ENCODE measurements around the gene ITSN2. TPM values are rescaled to one million over a fixed set of nuclear protein-coding genes. Genes with fewer than 3 reads are reported as not detected.
"Not testable (repeated sequence)": the region's sequence is repeated elsewhere in the genome, so short reads cannot be mapped to it uniquely, and the experiment has no call there.

The ITSN2 gene
- total RNA-seq = 10 to 100 TPM; 69.7 to 71.2 TPM

DNA sequence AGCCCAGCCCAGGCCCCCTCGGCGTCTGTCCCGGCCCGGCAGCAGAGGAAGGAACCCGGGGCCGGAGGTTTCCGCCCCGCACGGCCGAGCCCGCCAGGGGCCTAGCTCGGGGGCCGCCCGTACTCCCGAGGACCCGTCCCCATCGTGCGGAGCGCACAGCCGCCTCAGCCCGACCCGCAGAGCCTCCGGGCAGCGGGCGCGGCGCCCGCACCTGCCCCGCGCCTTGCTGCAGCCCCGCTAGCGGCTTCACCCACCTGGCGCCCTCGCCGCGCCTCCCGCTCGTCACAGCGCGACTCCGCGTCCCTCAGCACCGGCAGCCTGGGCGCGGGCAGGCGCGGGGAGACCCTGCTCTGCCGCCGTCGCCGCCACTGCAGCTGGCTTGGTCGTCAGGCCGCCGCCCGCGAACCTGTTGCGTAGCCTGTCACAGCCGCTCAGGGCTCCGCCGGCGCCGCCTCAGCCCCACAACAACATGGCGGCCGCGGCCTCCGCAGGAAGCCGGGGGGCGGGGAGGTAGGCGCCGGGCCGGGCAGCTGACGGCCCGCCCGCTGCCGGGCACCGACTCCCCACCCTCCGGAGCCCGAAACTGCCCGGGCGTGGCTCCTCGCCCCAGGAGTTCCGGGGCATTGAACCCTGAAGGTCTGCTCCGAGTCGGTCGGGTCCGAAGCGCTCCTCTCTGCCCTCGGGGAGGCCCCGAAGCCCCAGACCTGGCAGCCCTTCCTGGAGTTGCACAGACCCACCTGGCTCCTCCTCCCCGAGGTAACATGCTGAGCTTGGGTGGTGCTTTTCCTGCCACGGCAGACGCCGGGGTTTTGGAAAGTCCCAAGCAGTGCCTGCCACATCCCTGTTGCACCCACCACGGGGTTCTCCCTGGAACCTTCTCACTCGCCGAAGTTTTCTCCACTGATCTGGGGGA, at the start of gene ITSN2:
ITSN2 (minus strand) TSS at position 487 of the 913 bp plus-strand sequence. CDS start 32,454 bp downstream, outside the sequence.
- DNase-seq (peak; percentile 85), ATAC-seq (peak; percentile 95)
- Mint-ChIP-seq H3K27ac (peak within 1 kb of the TSS; percentile 95), H3K4me1 (ENCODE audit: low read depth) (peaks cover 31% of the 10 kb centered on the region), H3K9me3 (ENCODE audit: insufficient read depth) (no peaks in the 10 kb centered on the region), H3K4me3 (peak within 1 kb of the TSS; percentile 84), H3K27me3 (ENCODE audit: low read depth) (peaks cover 5% of the 10 kb centered on the region), H3K36me3 (ENCODE audit: low read depth) (peaks cover 12% of the 10 kb centered on the region)
- POLR2A ChIA-PET = interaction anchor here (0.6 to 2.3 kb wide), 10 partner anchors 9 to 435 kb away, joined by 3 to 14 read pairs (median 4); partner anchors contain the start of genes ATAD2B, CENPO and PTRHD1
- CTCF ChIA-PET = interaction anchor here (1.2 to 1.7 kb wide), 3 partner anchors 8 to 50 kb away, joined by 3 to 5 read pairs (median 3); no protein-coding TSS in a partner anchor

DNA sequence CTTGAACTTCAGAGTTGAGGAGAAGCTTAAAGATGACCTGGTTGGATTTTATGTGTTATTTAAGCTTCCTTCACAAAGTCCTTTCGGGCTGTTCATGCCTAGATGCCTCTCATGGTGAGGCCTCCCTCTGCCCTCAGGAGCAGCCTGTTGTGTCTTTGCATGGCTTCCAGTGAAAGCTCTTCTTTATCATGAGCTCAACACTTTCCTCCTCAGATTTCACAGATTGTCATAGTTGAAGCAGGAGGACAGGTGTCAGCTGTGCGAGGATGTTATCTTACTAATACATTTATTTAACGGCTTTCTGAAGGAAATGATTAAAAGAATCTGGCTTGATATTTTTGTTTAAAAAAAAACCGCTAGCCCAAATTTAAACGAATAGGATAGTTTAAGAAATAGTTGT, 48.8 kb upstream of the ITSN2 start:
- H3K4me3 Mint-ChIP-seq = no peak overlapping the region
- POLR2A ChIA-PET = no interaction called here

DNA sequence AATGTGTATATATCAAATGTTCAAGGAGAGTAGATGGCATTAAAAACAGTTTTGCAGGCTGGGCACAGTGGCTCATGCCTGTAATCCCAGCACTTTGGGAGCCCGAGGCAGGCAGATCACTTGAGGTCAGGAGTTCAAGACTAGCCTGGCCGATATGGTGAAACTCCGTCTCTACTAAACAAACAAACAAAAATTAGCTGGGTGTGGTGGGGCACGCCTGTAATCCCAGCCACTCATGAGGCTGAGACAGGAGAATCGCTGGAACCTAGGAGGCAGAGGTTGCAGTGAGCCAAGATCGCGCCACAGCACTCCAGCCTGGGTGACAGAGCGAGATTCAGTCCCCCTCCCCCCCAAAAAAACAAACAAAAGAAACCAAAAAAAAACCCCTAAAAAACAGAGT, 48.4 kb upstream of the ITSN2 start:
- H3K27ac Mint-ChIP-seq; DNase-seq; H3K36me3 Mint-ChIP-seq (ENCODE audit: low read depth); H3K27me3 Mint-ChIP-seq (ENCODE audit: low read depth); H3K4me1 Mint-ChIP-seq (ENCODE audit: low read depth); H3K4me3 Mint-ChIP-seq; H3K9me3 Mint-ChIP-seq (ENCODE audit: insufficient read depth); POLR2A ChIA-PET; ATAC-seq: not testable (repeated sequence)
- CTCF ChIA-PET = interaction anchor here (0.7 to 4.2 kb wide), 13 partner anchors 9 to 1065 kb away, joined by 3 to 96 read pairs (median 5); no protein-coding TSS in a partner anchor

More for the DNA sequence above, 48.8 kb upstream of the ITSN2 start:
- no peaks in the 10 kb centered on the region for H3K36me3 Mint-ChIP-seq (ENCODE audit: low read depth)
- no peaks in the 10 kb centered on the region for H3K4me1 Mint-ChIP-seq (ENCODE audit: low read depth)
- no peaks in the 10 kb centered on the region for H3K9me3 Mint-ChIP-seq (ENCODE audit: insufficient read depth)
- CTCF ChIA-PET = interaction anchor here (0.6 to 4.2 kb wide), 21 partner anchors 10 to 1064 kb away, joined by 3 to 96 read pairs (median 5); partner anchors contain the start of genes CENPO and PTRHD1
- DNase-seq (no peak), ATAC-seq (no peak)
- peaks cover 3% of the 10 kb centered on the region for H3K27me3 Mint-ChIP-seq (ENCODE audit: low read depth)
- no peak overlapping the region for H3K27ac Mint-ChIP-seq

DNA sequence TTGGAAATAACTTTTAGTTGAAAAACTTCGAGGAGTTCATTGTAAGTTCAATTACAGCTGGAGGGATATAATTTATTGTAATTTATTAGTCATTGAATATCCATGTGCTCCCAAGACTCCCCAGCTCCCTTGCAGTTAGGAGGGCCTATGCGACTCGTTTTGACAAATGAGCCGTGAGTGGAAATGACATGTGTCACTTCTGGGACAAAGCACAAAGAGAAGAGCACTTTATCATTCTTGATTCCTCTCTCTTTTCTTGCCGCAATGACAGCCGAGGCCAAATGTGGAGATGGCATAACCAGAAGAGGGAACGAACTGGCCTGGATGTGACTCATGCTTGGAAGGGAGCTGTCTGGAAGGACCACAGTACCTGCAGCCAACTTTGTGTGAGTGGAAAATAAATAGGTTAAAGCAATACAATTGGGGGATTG, 44.2 kb upstream of the ITSN2 start:
- ChIA-PET POLR2A (interaction anchor here (1.5 kb wide), 1 partner anchor 44 kb away, joined by 4 read pairs; no protein-coding TSS in a partner anchor), CTCF (interaction anchor here (1.0 to 1.1 kb wide), 2 partner anchors 18 to 424 kb away, joined by 3 to 4 read pairs; no protein-coding TSS in a partner anchor)
- Mint-ChIP-seq H3K4me3 (no peak overlapping the region), H3K36me3 (ENCODE audit: low read depth) (no peaks in the 10 kb centered on the region), H3K27ac (no peak overlapping the region), H3K27me3 (ENCODE audit: low read depth) (peaks cover 3% of the 10 kb centered on the region), H3K4me1 (ENCODE audit: low read depth) (peaks cover 6% of the 10 kb centered on the region), H3K9me3 (ENCODE audit: insufficient read depth) (no peaks in the 10 kb centered on the region)
- DNase-seq (no peak), ATAC-seq (no peak)

DNA sequence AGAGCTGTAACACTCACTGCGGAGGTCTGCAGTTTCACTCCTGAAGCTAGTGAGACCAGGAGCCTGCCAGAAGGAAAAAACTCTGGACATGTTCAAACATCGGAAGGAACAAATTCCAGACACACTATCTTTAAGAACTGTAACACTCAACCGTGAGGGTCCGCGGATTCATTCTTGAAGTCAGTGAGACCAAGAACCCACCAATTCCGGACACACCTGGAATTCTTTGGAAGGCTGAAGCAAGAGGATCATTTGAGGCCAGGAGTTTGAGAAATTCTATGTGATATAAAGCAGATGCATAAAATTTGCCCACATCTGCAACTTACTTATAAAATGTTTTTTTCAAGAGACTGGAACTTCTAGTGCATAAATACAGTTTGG, 43.5 kb upstream of the ITSN2 start:
- Mint-ChIP-seq H3K27ac (no peak overlapping the region), H3K4me1 (ENCODE audit: low read depth) (peaks cover 6% of the 10 kb centered on the region), H3K9me3 (ENCODE audit: insufficient read depth) (no peaks in the 10 kb centered on the region), H3K27me3 (ENCODE audit: low read depth) (peaks cover 3% of the 10 kb centered on the region), H3K36me3 (ENCODE audit: low read depth) (no peaks in the 10 kb centered on the region), H3K4me3 (no peak overlapping the region)
- no peak for DNase-seq
- ATAC-seq = no peak
- ChIA-PET CTCF (interaction anchor here (1.0 kb wide), 2 partner anchors 18 to 424 kb away, joined by 3 read pairs; no protein-coding TSS in a partner anchor), POLR2A (interaction anchor here (1.5 kb wide), 1 partner anchor 43 kb away, joined by 4 read pairs; no protein-coding TSS in a partner anchor)

DNA sequence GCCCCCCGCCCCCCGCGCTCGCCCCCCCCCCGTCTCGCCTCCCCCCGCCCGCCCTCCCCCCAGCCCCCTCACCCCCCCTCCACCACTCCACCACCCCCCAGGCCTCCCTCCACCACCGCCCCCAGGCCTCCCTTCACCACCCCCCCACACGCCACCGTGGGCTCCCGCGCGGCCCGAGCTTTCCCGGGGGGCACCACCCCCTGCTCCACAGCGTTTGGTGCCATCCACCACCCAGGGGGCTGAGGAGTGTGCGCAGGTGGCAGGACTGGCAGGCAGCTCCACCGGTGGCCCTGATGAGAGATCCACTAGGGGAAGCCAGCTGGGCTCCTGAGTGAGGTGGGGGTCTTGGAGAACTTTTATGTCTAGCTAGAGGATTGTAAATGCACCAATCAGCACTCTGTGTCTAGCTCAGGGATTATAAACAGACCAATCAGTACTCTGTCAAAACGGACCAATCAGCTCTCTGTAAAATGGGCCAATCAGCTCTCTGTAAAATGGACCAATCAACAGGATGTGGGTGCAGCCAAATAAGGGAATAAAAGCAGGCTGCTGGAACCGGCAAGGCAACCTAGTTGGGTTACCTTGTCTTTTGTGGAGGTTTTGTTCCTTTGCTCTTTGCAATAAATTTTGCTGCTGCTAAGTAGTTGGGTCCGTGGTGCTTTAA, 43.0 kb upstream of the ITSN2 start:
- peaks cover 3% of the 10 kb centered on the region for H3K27me3 Mint-ChIP-seq (ENCODE audit: low read depth)
- H3K9me3 Mint-ChIP-seq (ENCODE audit: insufficient read depth) = no peaks in the 10 kb centered on the region
- POLR2A ChIA-PET = interaction anchor here (0.6 kb wide), 1 partner anchor 202 kb away, joined by 3 read pairs; no protein-coding TSS in a partner anchor
- no peak overlapping the region for H3K4me3 Mint-ChIP-seq
- H3K27ac Mint-ChIP-seq = no peak overlapping the region
- DNase-seq (no peak), ATAC-seq (no peak)
- CTCF ChIA-PET = interaction anchor here (1.0 kb wide), 1 partner anchor 424 kb away, joined by 3 read pairs; no protein-coding TSS in a partner anchor
- peaks cover 6% of the 10 kb centered on the region for H3K4me1 Mint-ChIP-seq (ENCODE audit: low read depth)
- no peaks in the 10 kb centered on the region for H3K36me3 Mint-ChIP-seq (ENCODE audit: low read depth)

DNA sequence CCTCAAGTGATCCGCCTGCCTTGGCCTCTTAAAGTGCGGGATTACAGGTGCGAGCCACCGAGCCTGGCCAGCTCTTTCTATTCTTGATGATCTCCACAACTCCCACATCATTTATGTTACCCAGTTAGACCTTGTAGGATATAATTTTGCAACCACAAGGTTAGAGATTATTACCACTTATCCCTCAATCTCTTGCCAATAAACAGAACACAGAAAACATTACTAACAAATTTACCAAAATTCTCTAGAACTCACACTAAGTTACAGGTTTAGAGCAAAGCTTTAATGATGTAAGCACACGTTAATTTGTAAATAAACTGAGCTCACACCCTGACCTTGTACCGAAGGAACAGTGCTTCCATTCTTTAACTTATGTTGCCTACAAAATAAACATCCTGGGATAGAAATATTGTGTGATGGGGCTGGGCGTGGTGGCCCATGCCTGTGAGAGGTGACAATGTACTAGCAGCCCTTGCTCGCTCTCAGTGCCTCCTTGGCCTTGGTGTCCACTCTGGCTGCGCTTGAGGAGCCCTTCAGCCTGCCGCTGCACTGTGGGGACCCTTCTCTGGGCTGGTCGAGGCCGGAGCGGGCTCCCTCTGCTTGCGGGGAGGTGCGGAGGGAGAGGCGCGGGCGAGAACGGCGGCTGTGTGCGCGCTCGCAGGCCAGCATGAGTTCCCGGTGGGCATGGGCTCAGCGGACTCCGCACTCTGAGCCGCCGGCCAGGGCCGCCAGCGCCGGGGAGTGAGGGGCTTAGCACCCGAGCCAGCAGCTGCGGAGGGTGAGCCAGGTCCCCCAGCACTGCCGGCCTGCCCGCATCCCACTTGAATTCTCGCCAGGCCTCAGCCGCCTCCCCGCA, 42.1 kb upstream of the ITSN2 start:
- Mint-ChIP-seq H3K9me3 (ENCODE audit: insufficient read depth) (no peaks in the 10 kb centered on the region), H3K27me3 (ENCODE audit: low read depth) (peaks cover under 1% of the 10 kb centered on the region), H3K27ac (no peak overlapping the region), H3K4me3 (no peak overlapping the region), H3K36me3 (ENCODE audit: low read depth) (no peaks in the 10 kb centered on the region), H3K4me1 (ENCODE audit: low read depth) (peaks cover 6% of the 10 kb centered on the region)
- POLR2A ChIA-PET = no interaction called here
- CTCF ChIA-PET = interaction anchor here (1.0 to 1.1 kb wide), 2 partner anchors 8 to 425 kb away, joined by 3 read pairs; no protein-coding TSS in a partner anchor
- DNase-seq = no peak
- ATAC-seq = no peak

DNA sequence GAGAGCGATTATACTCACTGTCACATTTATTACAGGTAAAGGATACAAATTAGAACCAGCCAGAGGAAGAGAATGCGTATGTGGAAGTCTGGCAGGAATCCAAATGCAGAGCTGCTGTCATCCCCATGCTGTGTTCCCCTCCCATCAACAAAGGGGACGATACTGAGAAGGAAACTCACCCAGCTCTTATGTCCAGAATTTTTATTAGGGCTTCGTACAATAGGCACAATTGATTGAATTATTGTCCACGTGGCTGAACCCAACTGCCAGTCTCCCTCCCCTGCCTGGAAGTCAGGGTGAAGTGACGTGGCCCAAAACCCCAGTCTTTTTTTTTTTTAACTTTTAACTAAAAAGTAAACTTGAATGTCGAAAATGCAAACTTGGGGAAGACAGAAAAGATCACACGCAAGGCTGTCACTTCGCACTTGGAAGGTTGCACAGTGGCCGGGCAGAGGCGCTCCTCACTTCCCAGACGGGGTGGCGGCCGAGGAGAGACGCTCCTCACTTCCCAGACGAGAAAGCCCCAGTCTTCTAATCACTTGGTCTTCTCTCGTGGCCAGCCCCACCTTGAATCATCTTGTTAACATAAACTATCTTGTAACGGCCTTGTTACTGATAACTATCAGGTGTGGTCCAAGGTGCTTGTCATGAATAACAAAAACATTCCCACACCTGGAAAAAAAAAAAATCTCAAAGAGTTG, 40.0 kb upstream of the ITSN2 start:
- ChIA-PET CTCF (interaction anchor here (3.2 kb wide), 1 partner anchor 9 kb away, joined by 8 read pairs; no protein-coding TSS in a partner anchor), POLR2A (no interaction called here)
- no peaks in the 10 kb centered on the region for H3K9me3 Mint-ChIP-seq (ENCODE audit: insufficient read depth)
- DNase-seq (no peak), ATAC-seq (no peak)
- H3K27me3 Mint-ChIP-seq (ENCODE audit: low read depth) = peaks cover 4% of the 10 kb centered on the region
- no peak overlapping the region for H3K27ac Mint-ChIP-seq
- H3K36me3 Mint-ChIP-seq (ENCODE audit: low read depth) = no peaks in the 10 kb centered on the region
- H3K4me1 Mint-ChIP-seq (ENCODE audit: low read depth) = peaks cover 6% of the 10 kb centered on the region
- H3K4me3 Mint-ChIP-seq = no peak overlapping the region

DNA sequence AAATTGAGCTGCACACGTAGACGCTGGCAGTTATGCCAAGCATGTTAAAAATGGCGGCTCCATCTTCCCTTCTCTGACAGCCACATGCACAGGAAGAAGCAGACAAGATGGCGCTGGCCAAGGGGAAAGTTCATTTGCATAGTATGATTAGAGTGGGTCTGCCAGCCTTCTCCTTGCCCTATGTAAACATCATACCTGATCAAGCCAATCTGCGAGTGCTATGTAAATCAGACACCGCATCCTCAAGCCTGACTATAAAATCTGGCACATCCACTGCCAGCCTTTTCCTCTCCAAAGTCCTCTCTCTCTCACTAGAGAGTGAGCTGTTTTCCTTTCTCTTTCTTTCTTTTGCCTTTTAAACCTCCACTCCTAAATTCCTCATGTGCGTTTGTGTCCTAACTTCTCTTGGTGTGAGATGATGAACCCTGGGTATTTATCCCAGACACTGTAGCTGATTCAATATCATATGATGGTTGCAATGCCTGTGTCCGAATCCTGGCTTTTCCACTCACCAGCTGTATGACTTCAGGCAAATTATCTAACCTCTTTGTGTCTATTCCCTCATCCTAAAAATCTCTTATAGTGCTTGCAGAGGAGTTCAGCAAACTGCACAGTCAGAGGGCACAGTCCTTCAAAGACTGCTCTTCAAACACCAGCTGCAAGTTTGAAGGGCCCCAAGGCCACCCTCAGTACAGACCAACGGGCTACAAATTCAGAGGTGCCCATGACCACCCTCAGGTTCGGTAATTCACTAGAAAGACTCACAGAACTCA, 39.3 kb upstream of the ITSN2 start:
- Mint-ChIP-seq H3K4me3 (no peak overlapping the region), H3K4me1 (ENCODE audit: low read depth) (peaks cover 6% of the 10 kb centered on the region), H3K27ac (no peak overlapping the region), H3K27me3 (ENCODE audit: low read depth) (peaks cover 4% of the 10 kb centered on the region), H3K36me3 (ENCODE audit: low read depth) (no peaks in the 10 kb centered on the region), H3K9me3 (ENCODE audit: insufficient read depth) (no peaks in the 10 kb centered on the region)
- DNase-seq = no peak
- no peak for ATAC-seq
- ChIA-PET CTCF (interaction anchor here (3.2 kb wide), 1 partner anchor 10 kb away, joined by 8 read pairs; no protein-coding TSS in a partner anchor), POLR2A (interaction anchor here (0.6 kb wide), 1 partner anchor 501 kb away, joined by 5 read pairs; no protein-coding TSS in a partner anchor)

DNA sequence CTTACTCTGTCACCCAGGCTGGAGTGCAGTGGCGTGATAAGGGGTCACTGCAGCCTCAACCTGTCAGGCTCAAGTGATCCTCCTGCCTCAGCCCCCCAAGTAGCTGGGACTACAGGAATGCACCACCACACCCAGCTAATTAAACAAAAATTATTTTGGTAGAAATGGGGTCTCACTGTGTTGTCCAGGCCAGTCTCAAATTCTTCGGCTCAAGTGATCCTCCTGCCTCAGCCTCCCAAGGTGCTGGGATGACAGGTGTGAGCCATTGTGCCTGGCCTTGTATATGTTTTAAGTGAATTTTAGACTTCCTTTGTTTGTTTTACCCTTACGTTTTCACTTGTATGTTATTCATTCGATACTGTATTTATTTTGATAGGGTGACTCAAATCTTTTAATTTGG, 34.7 kb upstream of the ITSN2 start:
- ChIA-PET POLR2A (no interaction called here), CTCF (no interaction called here)
- Mint-ChIP-seq H3K9me3 (ENCODE audit: insufficient read depth) (no peaks in the 10 kb centered on the region), H3K27ac (no peak overlapping the region), H3K4me3 (no peak overlapping the region), H3K27me3 (ENCODE audit: low read depth) (peaks cover 4% of the 10 kb centered on the region), H3K36me3 (ENCODE audit: low read depth) (no peaks in the 10 kb centered on the region), H3K4me1 (ENCODE audit: low read depth) (no peaks in the 10 kb centered on the region)
- no peak for DNase-seq
- no peak for ATAC-seq

Measured in activated CD8-positive, alpha-beta T cell treated with anti-CD3 and anti-CD28 coated beads, Interleukin-2, amount 10 ng/mL, durations not matched to agents 7 days and 5 days (primary cell).